Adipose tissue (tissue), 3 donors: Measurements from ENCODE around the gene RABL6. TPM values are rescaled to one million over a fixed set of nuclear protein-coding genes. Genes with fewer than 3 reads are reported as not detected.
"Not testable (repeated sequence)": the region's sequence is repeated elsewhere in the genome, so short reads cannot be mapped to it uniquely, and the experiment has no call there.

Source experiments
- H3K27ac ChIP-seq: one replicate; pipeline ENCODE4 v1.5.1; 2013; ENCODE audit warnings: low read depth, low read length
- WGBS, 3 donors: extraction: QIAGEN DNeasy Blood & Tissue Kit; methylation state at CpG; one replicate each; pipeline ENCODE4 v1.1.7; 2013; 5-methylcytosine and 5-hydroxymethylcytosine counted together
- polyA plus RNA-seq, 3 donors: library from polyadenylated mRNA; stranded (reverse); fragments of 200-250 nt; gene quantifications; one replicate each; pipeline ENCODE4 v1.2.3, GENCODE V29; 2013
- donor health status: healthy with polysubstance abuse.
- donor health status: Bipolar disorder and iron deficiency.
- donor health status: healthy.

Gene RABL6
- polyA plus RNA-seq, 3 donors: 51.5 to 55.7 (median 54.4) TPM

- no peak overlapping the region for H3K27ac ChIP-seq
- 81 to 92% (median 88%) methylated on average over 9 of the region's 9 CpGs for WGBS, 3 donors
Observed at GRCh38 chr9:136860529-136860928, 52.8 kb downstream of the RABL6 start.

GRCh38 chr9:136860933-136861873 lies 53.5 kb downstream of the RABL6 start:
- 89 to 92% (median 92%) methylated on average over 22 of the region's 22 CpGs for WGBS, 3 donors
- H3K27ac ChIP-seq: no peak overlapping the region

DNA sequence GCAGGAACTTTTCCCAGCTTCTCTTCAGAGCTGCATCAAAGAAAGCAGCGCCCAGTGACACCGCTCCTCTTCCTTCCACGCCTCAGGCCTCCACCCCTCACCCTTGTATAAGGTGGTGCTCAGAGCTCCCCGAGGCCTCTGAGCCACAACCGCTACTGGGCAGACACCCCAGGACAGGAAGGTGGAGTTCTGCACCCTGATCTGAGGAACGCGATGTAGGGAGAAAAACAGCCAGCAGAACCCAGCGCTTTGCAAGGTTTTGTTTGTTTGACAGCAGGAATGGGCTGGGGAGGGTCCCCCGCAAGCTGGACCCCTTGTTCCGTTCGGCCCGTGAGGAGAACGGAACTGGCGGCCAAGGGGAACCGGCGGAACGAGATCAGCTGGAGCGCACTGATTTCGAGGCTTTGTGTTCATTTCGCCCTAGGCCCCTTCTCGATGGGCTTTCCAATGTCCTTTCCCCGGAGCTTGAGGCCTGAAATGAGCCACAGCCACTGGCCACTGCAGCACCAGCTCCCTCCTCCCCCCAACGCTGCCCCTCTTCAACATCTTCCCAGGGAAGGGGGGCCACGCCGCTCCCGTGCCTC lies 54.2 kb downstream of the RABL6 start:
- 88 to 89% (median 89%) methylated on average over 26 of the region's 26 CpGs for WGBS, 3 donors
- no peak overlapping the region for H3K27ac ChIP-seq

GRCh38 chr9:136862849-136863622 lies 55.3 kb downstream of the RABL6 start:
- 87 to 95% (median 93%) methylated on average over 31 of the region's 31 CpGs for WGBS, 3 donors
- H3K27ac ChIP-seq: no peak overlapping the region

GRCh38 chr9:136863623-136864273 lies 56.0 kb downstream of the RABL6 start:
- WGBS, 3 donors: 83 to 89% (median 87%) methylated on average over 12 of the region's 12 CpGs
- no peak overlapping the region for H3K27ac ChIP-seq

GRCh38 chr9:136865041-136865767 lies 57.5 kb downstream of the RABL6 start:
- no peak overlapping the region for H3K27ac ChIP-seq
- 53 to 63% (median 63%) methylated on average over 9 to 11 of the region's 11 CpGs for WGBS, 3 donors

GRCh38 chr9:136865768-136866103 lies 58.0 kb downstream of the RABL6 start:
- 2% methylated on average over 14 to 20 of the region's 20 CpGs for WGBS, 3 donors
- H3K27ac ChIP-seq: peak overlapping the region; percentile 61

DNA sequence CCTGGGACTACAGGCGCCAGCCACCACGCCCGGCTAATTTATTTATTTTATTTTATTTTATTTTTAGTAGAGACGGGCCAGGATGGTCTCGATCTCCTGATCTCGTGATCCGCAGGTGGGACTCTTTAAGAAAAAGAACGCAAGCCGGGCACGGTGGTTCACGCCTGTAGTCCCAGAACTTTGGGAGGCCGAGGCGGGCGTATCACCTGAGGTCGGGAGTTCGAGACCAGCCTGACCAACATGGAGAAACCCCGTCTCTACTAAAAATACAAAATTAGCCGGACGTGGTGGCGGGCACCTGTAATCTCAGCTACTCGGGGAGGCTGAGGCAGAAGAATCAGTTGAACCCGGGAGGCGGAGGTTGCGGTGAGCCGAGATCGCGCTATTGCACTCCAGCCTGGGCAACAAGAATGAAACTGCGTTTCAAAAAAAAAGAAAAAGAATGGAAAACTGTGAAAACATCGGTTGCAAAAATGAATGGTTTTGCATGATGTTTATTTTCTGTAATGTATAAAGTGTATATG lies 59.2 kb downstream of the RABL6 start:
- 78 to 84% (median 82%) methylated on average over 27 to 29 of the region's 29 CpGs for WGBS, 3 donors
- not testable (repeated sequence) for H3K27ac ChIP-seq

DNA sequence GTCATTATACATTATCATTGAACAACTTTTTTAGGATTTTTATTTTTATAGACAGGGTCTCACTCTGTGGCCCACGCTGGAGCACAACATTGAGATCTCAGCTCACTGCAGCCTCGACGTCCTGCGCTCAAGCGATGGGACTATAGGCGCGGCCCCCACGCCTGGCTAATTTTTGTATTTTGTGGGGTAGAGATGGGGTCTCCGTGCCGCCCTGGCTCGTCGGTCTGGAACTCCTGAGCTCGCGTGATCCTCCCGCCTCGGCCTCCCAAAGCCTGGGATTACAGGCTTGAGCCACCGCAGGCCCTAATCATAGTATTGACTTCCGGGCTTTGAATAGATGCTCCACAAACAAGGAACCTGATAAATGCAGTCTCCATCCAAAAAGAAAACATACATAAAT lies 59.7 kb downstream of the RABL6 start:
- no peak overlapping the region for H3K27ac ChIP-seq
- 97 to 99% (median 98%) methylated on average over 18 of the region's 18 CpGs for WGBS, 3 donors

GRCh38 chr9:136867917-136868316 lies 60.2 kb downstream of the RABL6 start:
- H3K27ac ChIP-seq: no peak overlapping the region
- WGBS, 3 donors: 97 to 98% (median 98%) methylated on average over 18 of the region's 18 CpGs

DNA sequence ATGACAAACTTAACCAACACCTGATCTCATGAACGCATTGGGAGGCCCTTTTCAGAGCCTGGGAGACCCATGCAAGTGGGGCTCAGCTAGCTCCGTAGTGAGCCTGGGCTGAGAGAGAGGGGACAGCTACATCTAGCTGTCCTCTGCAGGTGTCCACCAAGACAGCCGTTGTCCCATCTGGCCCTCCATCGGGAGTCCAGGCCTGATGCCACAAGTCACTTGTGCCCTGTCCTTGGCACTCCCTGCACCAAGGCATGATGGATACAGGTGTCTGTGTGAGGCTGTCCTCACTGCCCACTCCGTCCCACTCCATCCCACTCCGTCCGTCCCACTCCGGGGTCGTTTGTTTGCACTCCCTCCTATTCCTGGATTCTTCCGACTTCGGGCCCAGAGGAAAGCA lies 60.9 kb downstream of the RABL6 start:
- WGBS, 3 donors: 91 to 96% (median 94%) methylated on average over 11 of the region's 11 CpGs
- H3K27ac ChIP-seq: no peak overlapping the region

DNA sequence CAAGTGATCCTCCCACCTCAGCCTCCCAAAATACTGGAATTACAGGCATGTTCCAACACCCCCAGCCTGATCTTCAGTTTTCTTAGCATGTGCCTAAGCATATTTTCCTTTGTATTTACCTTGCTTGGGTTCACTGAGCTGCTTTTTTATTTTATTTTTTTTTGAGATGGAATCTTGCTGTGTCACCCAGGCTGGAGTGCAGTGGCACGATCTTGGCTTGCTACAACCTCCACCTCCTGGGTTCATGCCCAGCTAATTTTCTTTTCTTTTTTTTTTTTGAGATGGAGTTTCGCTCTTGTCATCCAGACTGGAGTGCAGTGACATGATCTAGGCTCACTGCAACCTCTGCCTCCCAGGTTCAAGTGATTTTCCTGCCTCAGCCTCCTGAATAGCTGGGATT lies 61.9 kb downstream of the RABL6 start:
- 88 to 90% (median 89%) methylated on average over 2 of the region's 2 CpGs for WGBS, 3 donors
- not testable (repeated sequence) for H3K27ac ChIP-seq

- H3K27ac ChIP-seq: no peak overlapping the region
- WGBS, 3 donors: 94 to 98% (median 96%) methylated on average over 6 of the region's 6 CpGs
Observed at GRCh38 chr9:136875155-136875554, 67.4 kb downstream of the RABL6 start.

DNA sequence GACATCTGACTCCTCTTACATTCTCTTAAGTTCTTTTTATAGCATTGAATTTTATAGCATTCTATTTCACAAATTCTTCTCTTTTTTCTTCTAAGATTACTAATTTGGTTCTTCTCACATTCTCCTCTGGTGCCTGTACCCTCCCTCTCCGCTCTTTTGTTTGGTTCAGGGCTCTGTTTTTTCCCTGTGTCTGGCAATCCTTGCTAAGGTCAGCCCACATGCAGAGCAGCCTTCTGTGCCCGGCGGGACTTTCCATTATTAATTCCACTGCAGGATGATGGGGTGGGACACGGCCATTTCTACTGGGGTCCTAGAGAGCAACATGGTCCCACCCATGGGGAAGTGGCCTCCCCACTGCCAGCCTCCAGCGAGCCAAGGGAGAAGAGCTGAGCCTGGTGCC lies 68.7 kb downstream of the RABL6 start:
- 82 to 85% (median 85%) methylated on average over 5 of the region's 5 CpGs for WGBS, 3 donors

DNA sequence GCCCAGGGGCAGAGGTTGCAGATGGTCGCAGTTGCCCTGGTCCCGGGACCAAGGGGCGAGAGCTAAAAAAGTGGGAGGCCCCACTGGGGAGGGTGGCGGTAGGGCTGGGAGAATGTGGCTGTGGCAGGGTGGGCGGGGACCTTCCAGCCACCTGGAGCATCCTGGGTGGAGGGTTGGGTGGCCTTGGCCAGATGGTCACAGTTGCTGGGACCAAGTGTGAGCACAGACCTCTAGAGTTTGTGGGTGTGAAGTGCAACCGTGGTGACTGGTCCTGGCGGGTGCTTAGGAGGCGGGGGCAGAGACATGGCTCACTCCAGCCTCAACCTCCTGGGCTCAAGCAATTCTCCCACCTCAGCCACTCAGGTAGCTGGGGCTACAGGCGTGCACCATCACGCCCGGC lies 72.9 kb downstream of the RABL6 start:
- H3K27ac ChIP-seq: no peak overlapping the region
- WGBS, 3 donors: 81 to 87% (median 84%) methylated on average over 11 of the region's 11 CpGs

More for the DNA sequence above, 68.7 kb downstream of the RABL6 start:
- H3K27ac ChIP-seq: no peak overlapping the region

- WGBS, 3 donors: 13 to 27% (median 13%) methylated on average over 9 of the region's 9 CpGs
- H3K27ac ChIP-seq: no peak overlapping the region
Observed at GRCh38 chr9:136881691-136882108, 74.0 kb downstream of the RABL6 start.

GRCh38 chr9:136882109-136882946 lies 74.6 kb downstream of the RABL6 start:
- no peak overlapping the region for H3K27ac ChIP-seq
- 42 to 64% (median 44%) methylated on average over 19 of the region's 19 CpGs for WGBS, 3 donors
